Measurements from ENCODE around the gene YWHAE. TPM values are rescaled to one million over a fixed set of nuclear protein-coding genes. Genes with fewer than 3 reads are reported as not detected.
"Not testable (repeated sequence)": the region's sequence is repeated elsewhere in the genome, so short reads cannot be mapped to it uniquely, and the experiment has no call there.

Gene YWHAE
- total and polyA plus RNA-seq, 2 of the 4 experiments (the other 2 are of a cell fraction): 358 to 774 TPM

- Histone ChIP-seq H2AK9ac (replicated peaks; ENCODE audit: low read depth, low read length, poor library complexity) (no peak overlapping the region), H3K23ac (ENCODE audit: low read depth, low read length) (no peak overlapping the region), H3K36me3 (ENCODE audit: control insufficient read depth, insufficient read depth, low read length) (peaks cover 14% of the 10 kb centered on the region), H3K4ac (ENCODE audit: low read depth, low read length) (no peak overlapping the region), H4K8ac (ENCODE audit: low read depth in 2 of 2, low read length in 2 of 2) (no peak overlapping the region), H3K56ac (ENCODE audit: extremely low read depth, insufficient read depth, low read length) (no peak overlapping the region), H4K20me1 (ENCODE audit: insufficient read depth, low read length) (peaks cover 88% of the 10 kb centered on the region), H2AK5ac (ENCODE audit: low read depth, low read length) (no peak overlapping the region), H4K5ac (ENCODE audit: low read depth, low read length) (no peak overlapping the region), H3K4me2 (ENCODE audit: low read depth, low read length) (no peak overlapping the region), H3K27ac (ENCODE audit: insufficient read depth, low read length) (no peak overlapping the region), H2AFZ (replicated peaks; ENCODE audit: low read length, poor library complexity) (no peak overlapping the region), H3K14ac (replicated peaks; ENCODE audit: low read depth, low read length) (no peak overlapping the region), H3K27me3 (ENCODE audit: control insufficient read depth, insufficient read depth, low read length) (no peaks in the 10 kb centered on the region), H3K18ac (ENCODE audit: low read depth, low read length) (no peak overlapping the region), H3K9ac (ENCODE audit: low read depth, low read length) (no peak overlapping the region), H2BK5ac (ENCODE audit: low read depth, low read length, poor library complexity, severe bottlenecking) (no peak overlapping the region), H4K91ac (ENCODE audit: insufficient read depth, low read depth, low read length) (no peak overlapping the region), H2BK20ac (ENCODE audit: low read depth, low read length) (no peak overlapping the region), H2BK15ac (ENCODE audit: low read depth, low read length) (no peak overlapping the region), H3K9me3 (ENCODE audit: control insufficient read depth, insufficient read depth, low read length) (no peaks in the 10 kb centered on the region), H3K4me1 (ENCODE audit: control insufficient read depth, insufficient read depth, low read length) (0 out of 2 replicates have a peak, but pooled peaks cover 2% of the 10 kb centered on the region), H3K4me3 (ENCODE audit: insufficient read depth, low read depth, low read length) (no peak overlapping the region), H3K79me1 (ENCODE audit: low read depth in 1 of 2, low read length in 2 of 2) (peaks cover 0 to 44% of the 10 kb centered on the region in 2 experiments; a peak in 3 of 4 replicates), H3K9me1 (ENCODE audit: insufficient read depth, low read length) (peaks cover 19% of the 10 kb centered on the region; the same call in 1 of the 2 replicates), H2BK120ac (ENCODE audit: low read depth, low read length) (no peak overlapping the region)
- TF ChIP-seq RAD21 (IDR thresholded peaks at IDR 0.05; ENCODE audit: low read length) (no peak), RFX5 (IDR thresholded peaks at IDR 0.05; ENCODE audit: low read depth, low read length) (no peak), MAFK (IDR thresholded peaks at IDR 0.05; ENCODE audit: low read depth, low read length) (no peak), MAZ (IDR thresholded peaks at IDR 0.05; ENCODE audit: borderline replicate concordance, low read depth, low read length) (no peak), MXI1 (IDR thresholded peaks at IDR 0.05; ENCODE audit: borderline replicate concordance, low read depth, low read length) (no peak), POLR2A (IDR thresholded peaks at IDR 0.05; ENCODE audit: low read depth, low read length) (no peak)
- ChIA-PET CTCF (interaction anchor here (0.6 kb wide), 1 partner anchor 12 kb away, joined by 4 read pairs; no protein-coding TSS in a partner anchor), POLR2A (ENCODE audit: unreplicated experiment) (interaction anchor here (0.6 kb wide), 1 partner anchor 11 kb away, joined by 8 read pairs; no protein-coding TSS in a partner anchor)
- dilution Hi-C loops (cut with HindIII; ENCODE audit: low sequenced_read_pairs, unreplicated experiment): no loop called here
- WGBS, 2 experiments (ENCODE audit: extremely low coverage in 2 of 2, insufficient read length in 1 of 2): 100% methylated on average over 1 of the region's 12 CpGs; no CpG with 5 or more reads in 1 of the 2 experiments
- no peak for DNase-seq
- in situ Hi-C loops (cut with MboI; ENCODE audit: low sequenced_read_pairs): no loop called here
- no TSS peak for BruUV-seq (replicated peaks)
- intact Hi-C loops (cut with micrococcal nuclease): no loop called here
- no peak for ATAC-seq (ENCODE audit: low read depth)
Observed at GRCh38 chr17:1446201-1446600, 46.2 kb upstream of the YWHAE start.

GRCh38 chr17:1445695-1446094, 45.7 kb upstream of the YWHAE start:
- H3K4me2 ChIP-seq (ENCODE audit: low read depth, low read length); H2AFZ ChIP-seq (replicated peaks; ENCODE audit: low read length, poor library complexity); DNase-seq; H4K8ac ChIP-seq (ENCODE audit: low read depth in 2 of 2, low read length in 2 of 2); H3K23ac ChIP-seq (ENCODE audit: low read depth, low read length); H3K18ac ChIP-seq (ENCODE audit: low read depth, low read length); H3K4me1 ChIP-seq (ENCODE audit: control insufficient read depth, insufficient read depth, low read length); H3K9me3 ChIP-seq (ENCODE audit: control insufficient read depth, insufficient read depth, low read length); in situ Hi-C loops (cut with MboI; ENCODE audit: low sequenced_read_pairs); dilution Hi-C loops (cut with HindIII; ENCODE audit: low sequenced_read_pairs, unreplicated experiment); H3K27ac ChIP-seq (ENCODE audit: insufficient read depth, low read length); H3K56ac ChIP-seq (ENCODE audit: extremely low read depth, insufficient read depth, low read length); H3K9ac ChIP-seq (ENCODE audit: low read depth, low read length); H2AK9ac ChIP-seq (replicated peaks; ENCODE audit: low read depth, low read length, poor library complexity); CTCF ChIA-PET; ATAC-seq (ENCODE audit: low read depth); H4K5ac ChIP-seq (ENCODE audit: low read depth, low read length); H3K14ac ChIP-seq (replicated peaks; ENCODE audit: low read depth, low read length); BruUV-seq (replicated peaks); H2AK5ac ChIP-seq (ENCODE audit: low read depth, low read length); H3K4ac ChIP-seq (ENCODE audit: low read depth, low read length); H2BK20ac ChIP-seq (ENCODE audit: low read depth, low read length); H2BK5ac ChIP-seq (ENCODE audit: low read depth, low read length, poor library complexity, severe bottlenecking); H2BK120ac ChIP-seq (ENCODE audit: low read depth, low read length); POLR2A ChIA-PET (ENCODE audit: unreplicated experiment); H4K91ac ChIP-seq (ENCODE audit: insufficient read depth, low read depth, low read length); H2BK15ac ChIP-seq (ENCODE audit: low read depth, low read length); H3K27me3 ChIP-seq (ENCODE audit: control insufficient read depth, insufficient read depth, low read length); intact Hi-C loops (cut with micrococcal nuclease); H3K4me3 ChIP-seq (ENCODE audit: insufficient read depth, low read depth, low read length): not testable (repeated sequence)
- H3K79me1 ChIP-seq (ENCODE audit: low read depth in 1 of 2, low read length in 2 of 2): peaks cover 0 to 49% of the 10 kb centered on the region in 2 experiments; a peak in 3 of 4 replicates
- no CpG with 5 or more reads among the region's 4 CpGs for WGBS, 2 experiments (ENCODE audit: extremely low coverage in 2 of 2, insufficient read length in 1 of 2)
- H3K9me1 ChIP-seq (ENCODE audit: insufficient read depth, low read length): peaks cover 19% of the 10 kb centered on the region; the same call in 1 of the 2 replicates
- H3K36me3 ChIP-seq (ENCODE audit: control insufficient read depth, insufficient read depth, low read length): peaks cover 18% of the 10 kb centered on the region
- H4K20me1 ChIP-seq (ENCODE audit: insufficient read depth, low read length): peaks cover 89% of the 10 kb centered on the region
